GM12801 (cell line): ENCODE data around the gene B4GALNT3.

Source experiments
- CTCF ChIP-seq: IDR thresholded peaks from one replicate; pipeline ENCODE4 v1.5.1; 2011; ENCODE audit warnings: control low read depth; ENCODE audit not compliant: insufficient read length; ENCODE audit errors: extremely low read depth

B4GALNT3 gene

GRCh38 chr12:612293-612692 is 152.6 kb downstream of the B4GALNT3 start:
- no peak for TF ChIP-seq CTCF

GRCh38 chr12:612886-613285 is 153.1 kb downstream of the B4GALNT3 start:
- no peak for TF ChIP-seq CTCF
